Large intestine (tissue), 3 donors: ENCODE measurements around the gene CNTNAP2. TPM values are rescaled to one million over a fixed set of nuclear protein-coding genes. Genes with fewer than 3 reads are reported as not detected.

ENCODE experiments used
- DNase-seq, 2 donors: peaks; one replicate each; pipeline versions ENCODE4 v3.0.0 to v3.0.0-alpha.2; 2013
- H3K27ac ChIP-seq: one replicate; pipeline ENCODE4 v1.5.1; 2013; ENCODE audit warnings: low read length
- H3K27me3 ChIP-seq: 2 replicates; pipeline ENCODE4 v1.6.1; 2013; ENCODE audit warnings: low read length; ENCODE audit not compliant: control insufficient read depth, insufficient read depth
- H3K36me3 ChIP-seq: 2 replicates; pipeline ENCODE4 v1.6.1; 2013; ENCODE audit warnings: low read length; ENCODE audit not compliant: control insufficient read depth, insufficient read depth
- H3K4me1 ChIP-seq: one replicate; pipeline ENCODE4 v1.6.1; 2013; ENCODE audit warnings: low read length; ENCODE audit not compliant: control insufficient read depth, insufficient read depth
- H3K4me3 ChIP-seq: one replicate; pipeline ENCODE4 v1.5.1; 2013; ENCODE audit warnings: low read length
- H3K9me3 ChIP-seq: one replicate; pipeline ENCODE4 v1.6.1; 2013; ENCODE audit warnings: mild to moderate bottlenecking, low read depth, low read length, moderate library complexity; ENCODE audit not compliant: control insufficient read depth
- WGBS: methylation state at CpG from one replicate; pipeline ENCODE4 v1.1.5; 2013; ENCODE audit warnings: low lambda C conversion rate; ENCODE audit not compliant: insufficient coverage; 5-methylcytosine and 5-hydroxymethylcytosine counted together
- polyA plus RNA-seq: library from polyadenylated mRNA; unstranded; fragments of 120-200 nt; gene quantifications from one replicate; pipeline ENCODE4 v1.2.1, GENCODE V29; 2013

Gene CNTNAP2
- polyA plus RNA-seq, 1 donor, result 12.9 TPM

DNA sequence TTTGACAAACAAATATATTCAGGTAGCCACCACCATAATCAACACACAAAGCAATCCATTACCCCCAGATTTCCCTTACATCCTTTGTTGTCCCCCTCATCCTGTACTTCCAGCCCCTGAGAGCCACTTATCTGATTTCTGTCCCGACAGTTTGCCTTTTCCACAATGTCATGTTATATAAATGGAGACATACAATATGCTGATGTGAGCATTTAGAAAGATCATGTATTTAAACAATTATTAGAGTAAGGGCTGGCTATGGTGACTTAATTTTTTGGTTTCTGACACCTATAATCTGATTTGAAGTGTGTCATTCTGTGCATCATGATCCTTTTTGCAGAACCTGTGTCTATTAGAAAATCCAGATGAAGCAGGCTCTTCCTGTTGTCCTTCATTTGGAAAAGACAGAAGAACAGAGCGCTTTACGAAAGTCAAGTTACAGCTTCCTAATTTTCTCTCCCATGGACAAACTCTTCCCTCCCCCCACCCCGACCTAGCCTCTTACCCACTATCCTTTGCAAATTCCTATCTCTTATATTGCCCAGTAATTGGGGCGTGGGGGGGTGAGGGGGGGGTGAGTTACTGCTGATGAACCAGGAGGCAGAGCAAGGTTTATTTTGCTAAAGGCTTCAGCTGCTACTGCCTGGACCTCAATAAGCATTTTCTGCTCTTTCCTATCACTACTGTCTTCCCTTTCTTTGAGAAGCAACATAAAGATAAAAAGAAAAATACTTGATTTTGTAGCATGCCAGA, 2221.6 kb downstream of the CNTNAP2 start:
- DNase-seq, result peak in 1 of 2 donors; percentile 41
- H3K4me3 ChIP-seq, result no peak overlapping the region
- H3K9me3 ChIP-seq, result no peaks in the 10 kb centered on the region
- whole genome bisulfite sequencing, result 33% methylated on average over 3 of the region's 5 CpGs
- H3K27me3 ChIP-seq, result peaks cover 14% of the 10 kb centered on the region
- peaks cover 33% of the 10 kb centered on the region for H3K4me1 ChIP-seq
- H3K36me3 ChIP-seq, result no peaks in the 10 kb centered on the region
- H3K27ac ChIP-seq, result peak overlapping the region; percentile 86

DNA sequence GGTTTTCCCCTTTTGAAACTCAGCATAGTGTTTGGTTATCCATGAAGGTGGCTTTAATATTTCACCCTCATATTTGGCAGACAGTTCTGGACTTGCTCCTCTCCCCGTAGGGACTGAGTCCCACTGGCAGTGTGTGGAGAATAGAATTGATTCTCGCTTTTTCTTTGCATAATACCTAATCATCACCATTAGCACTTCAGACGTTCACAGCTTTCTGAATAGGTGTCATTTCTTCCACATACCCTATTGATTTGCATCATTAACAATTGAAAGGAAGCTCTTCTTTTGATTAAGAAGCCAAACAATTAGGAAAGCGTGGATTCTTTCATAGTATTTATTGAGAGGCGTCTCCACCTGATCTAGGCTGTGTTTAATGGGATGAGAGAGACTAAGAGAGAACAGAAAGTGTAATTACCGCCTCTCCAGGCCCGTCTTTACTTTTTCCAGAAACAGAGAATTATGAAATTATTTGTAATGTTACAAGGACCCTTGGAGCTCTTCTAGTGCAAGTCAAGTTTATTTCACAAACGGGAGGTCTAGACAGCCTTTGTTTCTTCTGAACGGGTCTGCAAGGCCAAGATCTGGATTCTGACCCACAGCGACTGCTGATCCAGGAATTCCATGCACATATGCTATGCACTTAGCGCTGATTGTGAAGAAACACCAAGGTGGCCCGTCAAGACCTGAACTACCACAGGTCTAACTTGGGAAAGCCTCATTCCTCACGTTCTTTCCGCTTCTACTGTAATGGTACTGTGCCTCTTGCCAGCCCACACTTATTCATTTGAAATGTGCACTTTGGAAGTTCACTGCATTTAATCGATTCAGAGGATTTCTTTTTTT, 2224.1 kb downstream of the CNTNAP2 start:
- Histone ChIP-seq H3K36me3 (no peaks in the 10 kb centered on the region), H3K27me3 (peaks cover 14% of the 10 kb centered on the region), H3K27ac (no peak overlapping the region), H3K9me3 (no peaks in the 10 kb centered on the region), H3K4me3 (peak overlapping the region; percentile 67), H3K4me1 (peaks cover 22% of the 10 kb centered on the region)
- DNase-seq, result no peak
- WGBS, result 80% methylated on average over 5 of the region's 15 CpGs

DNA sequence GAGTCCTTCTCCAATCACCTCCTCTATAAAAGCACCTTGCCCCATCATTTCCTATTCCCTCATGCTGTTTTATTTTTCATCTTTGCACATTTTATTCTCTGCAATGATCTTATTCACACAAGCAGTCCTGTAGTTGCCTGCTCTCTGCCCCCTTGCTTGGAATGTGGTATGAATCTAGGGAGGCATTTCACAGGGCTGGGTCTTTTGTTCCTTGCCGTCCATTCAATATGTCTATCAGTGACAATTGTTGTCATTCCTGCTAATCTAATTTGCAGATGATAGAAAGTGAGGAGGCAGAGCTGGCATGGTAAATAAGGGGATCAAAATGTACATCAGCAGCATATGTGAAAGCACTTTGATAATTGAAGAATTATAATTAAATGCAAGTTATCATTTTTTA, 2227.8 kb downstream of the CNTNAP2 start:
- no peak for DNase-seq
- H3K36me3 ChIP-seq, result no peaks in the 10 kb centered on the region
- H3K27ac ChIP-seq, result no peak overlapping the region
- H3K27me3 ChIP-seq, result peaks cover 4% of the 10 kb centered on the region
- peaks cover 3% of the 10 kb centered on the region for H3K4me1 ChIP-seq
- WGBS, result no CpG with 5 or more reads among the region's 1 CpG
- no peaks in the 10 kb centered on the region for H3K9me3 ChIP-seq
- no peak overlapping the region for H3K4me3 ChIP-seq

DNA sequence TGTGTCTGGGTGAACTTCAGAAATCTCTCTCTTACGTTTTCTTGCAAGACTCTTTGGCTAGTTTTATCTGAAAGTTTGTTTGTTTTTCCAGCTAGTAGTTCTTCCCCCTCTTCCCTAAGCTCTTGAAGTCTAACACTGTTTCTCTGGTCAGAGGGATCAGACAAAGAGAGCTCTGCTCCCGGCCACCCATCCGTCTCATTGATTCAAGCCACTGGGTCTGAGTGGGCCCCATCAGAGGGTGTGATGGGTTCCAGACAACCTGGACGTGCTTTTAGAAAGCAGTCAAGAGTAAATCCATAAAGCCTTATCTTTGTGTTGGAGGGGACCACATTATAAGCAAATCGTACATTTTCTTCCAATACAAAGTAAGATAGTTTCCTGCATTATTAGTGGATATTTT, 2231.4 kb downstream of the CNTNAP2 start:
- H3K4me1 ChIP-seq, result peaks cover 4% of the 10 kb centered on the region
- no peaks in the 10 kb centered on the region for H3K9me3 ChIP-seq
- 80% methylated on average over 1 of the region's 5 CpGs for WGBS
- H3K27me3 ChIP-seq, result no peaks in the 10 kb centered on the region
- H3K36me3 ChIP-seq, result no peaks in the 10 kb centered on the region
- H3K27ac ChIP-seq, result no peak overlapping the region
- no peak overlapping the region for H3K4me3 ChIP-seq
- DNase-seq, result no peak

DNA sequence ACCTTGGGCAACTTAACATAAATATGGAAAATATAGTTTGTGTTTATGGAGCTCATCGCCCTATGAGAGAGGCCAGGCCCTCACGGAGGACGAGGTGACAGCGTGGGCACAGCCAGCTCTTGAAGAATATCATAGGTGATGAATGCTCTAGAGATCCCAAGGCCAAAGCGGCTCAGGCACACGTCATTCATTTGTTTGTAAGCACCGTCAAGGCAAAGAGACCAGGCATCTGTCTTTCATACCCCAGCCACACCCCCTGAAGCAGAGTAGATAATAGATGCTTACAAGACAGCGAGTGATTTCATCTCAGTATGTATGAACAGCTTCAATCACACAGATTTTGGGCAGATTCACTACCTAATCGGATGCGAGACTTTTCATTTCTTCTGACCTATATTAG, 2231.9 kb downstream of the CNTNAP2 start:
- Histone ChIP-seq H3K4me3 (no peak overlapping the region), H3K9me3 (no peaks in the 10 kb centered on the region), H3K4me1 (peaks cover 4% of the 10 kb centered on the region), H3K27ac (no peak overlapping the region), H3K27me3 (no peaks in the 10 kb centered on the region), H3K36me3 (no peaks in the 10 kb centered on the region)
- no peak for DNase-seq
- no CpG with 5 or more reads among the region's 10 CpGs for WGBS

DNA sequence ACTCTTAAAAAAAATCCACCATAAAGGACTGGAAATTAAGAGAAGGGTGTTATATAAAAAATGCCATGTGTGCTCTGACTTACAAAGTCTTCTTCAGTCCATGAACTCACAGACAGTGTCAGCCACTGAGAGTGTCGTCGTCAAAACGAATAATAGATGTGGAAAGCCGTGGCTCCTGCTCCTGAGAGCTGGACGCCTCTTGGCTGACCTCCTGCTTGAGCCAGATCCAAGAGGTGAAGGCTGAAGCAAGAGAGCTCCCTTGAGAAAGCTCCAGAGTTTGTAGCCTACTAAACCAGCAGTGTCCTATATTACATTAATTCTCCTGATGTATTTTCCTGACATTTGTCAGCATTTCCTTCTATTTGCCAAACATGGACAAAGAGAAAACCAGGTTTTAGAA, 2239.7 kb downstream of the CNTNAP2 start:
- H3K27me3 ChIP-seq, result no peaks in the 10 kb centered on the region
- no peaks in the 10 kb centered on the region for H3K9me3 ChIP-seq
- H3K4me1 ChIP-seq, result peaks cover 4% of the 10 kb centered on the region
- DNase-seq, result no peak
- no peaks in the 10 kb centered on the region for H3K36me3 ChIP-seq
- no peak overlapping the region for H3K4me3 ChIP-seq
- WGBS, result no CpG with 5 or more reads among the region's 5 CpGs
- H3K27ac ChIP-seq, result no peak overlapping the region

DNA sequence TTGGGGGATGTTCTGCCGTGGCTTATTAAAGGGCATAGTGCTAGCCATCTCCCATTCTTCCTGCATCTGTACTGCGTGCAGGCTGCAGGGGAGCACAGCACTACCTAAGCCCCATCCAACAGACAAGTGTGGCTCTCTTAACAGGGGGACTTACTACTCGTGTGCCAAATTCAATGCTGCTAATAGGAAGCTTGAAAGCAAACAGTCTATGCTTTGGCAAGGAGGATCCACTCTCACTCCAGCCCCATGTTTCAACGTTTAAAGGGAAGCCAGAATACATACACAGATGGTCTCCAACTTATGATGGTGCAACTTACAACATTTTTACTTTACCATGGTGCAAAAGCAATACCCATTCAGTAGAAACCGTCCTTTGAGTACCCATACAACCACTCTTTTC, 2245.9 kb downstream of the CNTNAP2 start:
- Histone ChIP-seq H3K36me3 (no peaks in the 10 kb centered on the region), H3K9me3 (peaks cover 5% of the 10 kb centered on the region), H3K27ac (no peak overlapping the region), H3K4me1 (no peaks in the 10 kb centered on the region), H3K27me3 (no peaks in the 10 kb centered on the region), H3K4me3 (no peak overlapping the region)
- WGBS, result 86% methylated on average over 1 of the region's 5 CpGs
- DNase-seq, result no peak

DNA sequence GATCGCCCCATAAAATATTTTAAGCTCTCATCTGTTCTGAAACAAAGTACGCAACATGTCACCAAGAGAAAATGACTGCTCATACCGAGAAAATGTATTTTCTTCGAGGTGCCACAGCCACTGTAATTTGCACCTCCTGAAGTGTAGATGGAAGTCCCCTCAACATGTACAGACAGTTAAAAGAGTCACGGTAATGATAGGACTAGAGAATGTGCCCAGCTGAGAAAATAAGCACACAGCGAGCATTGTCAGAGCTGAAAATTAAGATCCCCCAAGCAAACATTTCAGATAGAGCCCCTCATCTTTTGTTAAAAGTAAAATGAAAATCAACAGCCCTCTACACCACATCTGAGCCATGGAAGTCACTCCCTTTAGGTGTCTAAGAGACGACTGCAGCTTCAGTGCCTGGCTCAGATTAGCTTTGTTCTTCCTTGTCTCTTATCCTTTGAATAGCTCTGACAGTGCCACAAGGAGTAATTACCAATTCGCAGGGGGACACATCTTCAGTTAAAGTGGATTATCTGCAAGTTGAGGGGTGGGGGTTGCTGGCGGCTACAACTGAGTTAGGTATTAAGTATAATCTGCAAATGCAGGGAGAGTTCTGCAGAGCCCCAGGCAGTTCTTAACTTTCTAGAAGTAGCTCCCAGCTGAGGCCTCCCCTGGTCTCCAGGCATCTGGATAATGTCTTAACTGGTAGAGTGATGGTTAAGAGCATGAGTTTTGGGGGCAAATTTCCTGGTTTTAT, 2251.3 kb downstream of the CNTNAP2 start:
- WGBS, result 100% methylated on average over 1 of the region's 9 CpGs
- no peak for DNase-seq
- Histone ChIP-seq H3K9me3 (peaks cover 5% of the 10 kb centered on the region), H3K4me3 (no peak overlapping the region), H3K27me3 (no peaks in the 10 kb centered on the region), H3K36me3 (no peaks in the 10 kb centered on the region), H3K4me1 (no peaks in the 10 kb centered on the region), H3K27ac (no peak overlapping the region)

DNA sequence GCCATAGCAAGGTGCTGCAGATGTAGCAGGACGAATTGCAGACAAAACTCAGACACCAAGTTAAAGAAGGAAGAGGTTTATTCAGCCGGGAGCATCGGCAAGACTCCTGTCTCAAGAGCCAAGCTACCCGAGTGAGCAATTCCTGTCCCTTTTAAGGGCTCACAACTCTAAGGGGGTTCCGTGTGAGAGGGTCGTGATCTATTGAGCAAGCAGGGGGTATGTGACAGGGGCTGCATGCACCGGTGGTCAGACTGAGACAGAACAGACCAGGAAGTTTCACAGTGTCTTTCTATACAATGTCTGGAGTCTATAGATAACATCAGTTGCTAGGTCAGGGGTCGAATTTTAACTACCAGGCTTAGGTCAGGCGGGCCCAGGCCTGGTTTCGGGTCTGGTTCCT, 2252.0 kb downstream of the CNTNAP2 start:
- no peak overlapping the region for H3K4me3 ChIP-seq
- H3K36me3 ChIP-seq, result no peaks in the 10 kb centered on the region
- H3K27me3 ChIP-seq, result no peaks in the 10 kb centered on the region
- no peaks in the 10 kb centered on the region for H3K4me1 ChIP-seq
- no peak for DNase-seq
- no CpG with 5 or more reads among the region's 10 CpGs for WGBS
- H3K9me3 ChIP-seq, result peaks cover 5% of the 10 kb centered on the region
- no peak overlapping the region for H3K27ac ChIP-seq

DNA sequence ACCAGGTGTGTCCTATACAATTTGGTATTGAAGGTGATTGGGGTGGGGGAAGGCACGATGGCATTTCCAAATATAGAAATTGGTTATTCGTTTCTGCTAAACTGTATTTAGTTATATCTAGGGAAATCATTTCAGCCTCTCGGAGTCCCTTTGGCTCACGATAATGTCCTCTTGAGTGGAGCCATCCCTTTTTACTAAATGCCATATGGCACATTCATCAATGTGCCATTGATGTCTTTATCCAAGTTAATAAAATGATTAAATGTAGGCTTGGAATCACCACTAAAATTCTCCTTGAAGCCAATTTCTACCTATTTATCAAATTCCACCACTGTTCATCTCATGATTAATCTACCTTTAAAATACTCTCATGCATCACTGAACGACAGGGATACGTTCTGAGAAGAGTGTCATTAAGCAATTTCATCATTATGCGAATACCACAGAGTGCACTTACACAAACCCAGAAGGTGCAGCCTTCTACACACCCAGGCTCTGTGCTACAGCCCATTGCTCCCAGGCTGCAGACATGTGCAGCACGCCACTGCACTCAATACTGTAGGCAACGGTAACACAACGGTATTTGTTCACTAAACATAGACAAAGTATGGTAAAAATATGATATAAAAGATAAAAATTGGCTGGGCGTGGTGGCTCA, 2254.8 kb downstream of the CNTNAP2 start:
- WGBS, result 86% methylated on average over 3 of the region's 11 CpGs
- Histone ChIP-seq H3K9me3 (no peaks in the 10 kb centered on the region), H3K4me1 (no peaks in the 10 kb centered on the region), H3K36me3 (no peaks in the 10 kb centered on the region), H3K4me3 (no peak overlapping the region), H3K27me3 (no peaks in the 10 kb centered on the region), H3K27ac (no peak overlapping the region)
- no peak for DNase-seq
